Colonic mucosa (tissue), 4 donors: Measurements from ENCODE around the gene RPTOR. TPM values are rescaled to one million over a fixed set of nuclear protein-coding genes. Genes with fewer than 3 reads are reported as not detected.

ENCODE experiments used
- DNase-seq: peaks from one replicate; pipeline ENCODE4 v3.0.0-alpha.2; 2020
- H3K27ac ChIP-seq: fragments of 200-600 bp; one replicate; pipeline ENCODE4 v1.8.0; 2021
- H3K27me3 ChIP-seq: fragments of 200-600 bp; one replicate; pipeline ENCODE4 v1.8.0; 2021
- H3K36me3 ChIP-seq: fragments of 200-600 bp; one replicate; pipeline ENCODE4 v1.8.0; 2021
- H3K4me1 ChIP-seq: fragments of 200-600 bp; one replicate; pipeline ENCODE4 v1.8.0; 2021; ENCODE audit warnings: mild to moderate bottlenecking
- H3K4me3 ChIP-seq: fragments of 200-600 bp; one replicate; pipeline ENCODE4 v1.8.0; 2021
- H3K9ac ChIP-seq, 2 donors: one replicate each; pipeline ENCODE4 v1.7.0; 2013; ENCODE audit warnings: control low read depth in 2 of 2, low read depth in 2 of 2, low read length in 2 of 2
- H3K9me3 ChIP-seq: fragments of 200-600 bp; one replicate; pipeline ENCODE4 v1.8.0; 2021
- intact Hi-C: fragments of 100-400 bp; cut with DNase I; formaldehyde crosslinking; loops from one replicate; pipeline ENCODE4 v1.14.1; 2022
- total RNA-seq, 2 donors: library from RNA; stranded (reverse); fragmentation: NEBNext Ultra II Directional in 1 of 2; extraction: Animal tissue kit (Norgen Biotek cat#: 25700) in 1 of 2; gene quantifications; one replicate each; pipeline ENCODE4 v1.2.1, GENCODE V29; 2021
- TF ChIP-seq, protein P1 (sequence below): fragments of 200-600 bp; IDR thresholded peaks from one replicate; pipeline ENCODE4 v1.8.0; 2022; ENCODE audit warnings: antibody characterized with exemption, mild to moderate bottlenecking
- donor health status: healthy.
- donor health status: DM: no; HTN: no; CAD: no.
- donor health status: DM: no; HTN: no; CAD: no.

RPTOR gene
- total RNA-seq, 2 donors from 2014 or later, result 21.2 to 39.6 TPM

DNA sequence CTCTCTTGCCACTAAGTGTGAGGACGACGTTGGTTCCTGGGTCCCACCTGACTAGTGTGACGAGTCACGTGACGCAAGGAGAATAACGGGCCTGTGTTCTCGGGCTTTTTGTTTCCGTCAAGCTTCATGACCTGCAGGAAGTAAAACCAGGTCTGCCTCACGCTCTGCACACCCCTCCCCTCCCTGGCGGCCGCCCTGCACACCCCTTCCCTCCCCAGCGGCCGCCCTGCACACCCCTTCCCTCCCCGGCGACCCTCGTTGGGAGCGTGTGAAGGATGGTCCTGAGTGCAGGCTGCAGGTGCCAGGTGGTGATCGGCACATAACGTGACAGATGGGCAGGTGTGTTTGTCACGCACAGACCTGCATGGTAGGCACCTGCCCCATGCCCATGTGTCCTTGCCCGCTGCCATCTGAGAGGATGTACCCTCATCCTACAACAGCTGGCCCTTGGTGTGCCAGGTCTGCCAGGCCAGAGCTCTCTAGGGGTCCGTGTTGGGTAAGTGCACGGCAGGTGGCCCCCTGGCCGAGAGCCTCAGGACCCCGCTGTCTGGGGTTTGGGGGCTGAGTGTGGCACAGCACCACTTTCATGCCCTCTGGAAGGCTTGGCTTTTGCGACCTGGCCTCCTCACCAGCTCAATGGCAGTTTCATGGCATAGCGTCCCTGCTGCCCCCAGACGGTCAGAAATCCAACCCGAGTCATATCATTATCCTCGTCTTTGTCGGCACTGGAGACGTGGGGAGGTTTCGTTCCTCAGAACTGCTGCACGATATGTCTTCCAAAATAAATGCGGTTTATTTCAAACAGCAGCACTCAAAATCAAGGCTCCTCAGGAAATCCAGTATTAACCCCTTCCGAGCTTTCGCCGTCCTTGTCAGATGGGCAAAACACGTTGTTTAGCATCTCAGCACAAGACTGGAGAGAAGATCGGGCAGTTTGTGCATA, 255.2 kb downstream of the RPTOR start:
- TF ChIP-seq, protein P1, sequence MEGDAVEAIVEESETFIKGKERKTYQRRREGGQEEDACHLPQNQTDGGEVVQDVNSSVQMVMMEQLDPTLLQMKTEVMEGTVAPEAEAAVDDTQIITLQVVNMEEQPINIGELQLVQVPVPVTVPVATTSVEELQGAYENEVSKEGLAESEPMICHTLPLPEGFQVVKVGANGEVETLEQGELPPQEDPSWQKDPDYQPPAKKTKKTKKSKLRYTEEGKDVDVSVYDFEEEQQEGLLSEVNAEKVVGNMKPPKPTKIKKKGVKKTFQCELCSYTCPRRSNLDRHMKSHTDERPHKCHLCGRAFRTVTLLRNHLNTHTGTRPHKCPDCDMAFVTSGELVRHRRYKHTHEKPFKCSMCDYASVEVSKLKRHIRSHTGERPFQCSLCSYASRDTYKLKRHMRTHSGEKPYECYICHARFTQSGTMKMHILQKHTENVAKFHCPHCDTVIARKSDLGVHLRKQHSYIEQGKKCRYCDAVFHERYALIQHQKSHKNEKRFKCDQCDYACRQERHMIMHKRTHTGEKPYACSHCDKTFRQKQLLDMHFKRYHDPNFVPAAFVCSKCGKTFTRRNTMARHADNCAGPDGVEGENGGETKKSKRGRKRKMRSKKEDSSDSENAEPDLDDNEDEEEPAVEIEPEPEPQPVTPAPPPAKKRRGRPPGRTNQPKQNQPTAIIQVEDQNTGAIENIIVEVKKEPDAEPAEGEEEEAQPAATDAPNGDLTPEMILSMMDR, result no peak
- no peak overlapping the region for H3K4me3 ChIP-seq
- H3K36me3 ChIP-seq, result no peaks in the 10 kb centered on the region
- no peak overlapping the region for H3K9ac ChIP-seq
- no peaks in the 10 kb centered on the region for H3K27me3 ChIP-seq
- H3K4me1 ChIP-seq, result no peaks in the 10 kb centered on the region
- no peak for DNase-seq
- intact Hi-C loops, result no loop called here
- no peak overlapping the region for H3K27ac ChIP-seq
- no peaks in the 10 kb centered on the region for H3K9me3 ChIP-seq

DNA sequence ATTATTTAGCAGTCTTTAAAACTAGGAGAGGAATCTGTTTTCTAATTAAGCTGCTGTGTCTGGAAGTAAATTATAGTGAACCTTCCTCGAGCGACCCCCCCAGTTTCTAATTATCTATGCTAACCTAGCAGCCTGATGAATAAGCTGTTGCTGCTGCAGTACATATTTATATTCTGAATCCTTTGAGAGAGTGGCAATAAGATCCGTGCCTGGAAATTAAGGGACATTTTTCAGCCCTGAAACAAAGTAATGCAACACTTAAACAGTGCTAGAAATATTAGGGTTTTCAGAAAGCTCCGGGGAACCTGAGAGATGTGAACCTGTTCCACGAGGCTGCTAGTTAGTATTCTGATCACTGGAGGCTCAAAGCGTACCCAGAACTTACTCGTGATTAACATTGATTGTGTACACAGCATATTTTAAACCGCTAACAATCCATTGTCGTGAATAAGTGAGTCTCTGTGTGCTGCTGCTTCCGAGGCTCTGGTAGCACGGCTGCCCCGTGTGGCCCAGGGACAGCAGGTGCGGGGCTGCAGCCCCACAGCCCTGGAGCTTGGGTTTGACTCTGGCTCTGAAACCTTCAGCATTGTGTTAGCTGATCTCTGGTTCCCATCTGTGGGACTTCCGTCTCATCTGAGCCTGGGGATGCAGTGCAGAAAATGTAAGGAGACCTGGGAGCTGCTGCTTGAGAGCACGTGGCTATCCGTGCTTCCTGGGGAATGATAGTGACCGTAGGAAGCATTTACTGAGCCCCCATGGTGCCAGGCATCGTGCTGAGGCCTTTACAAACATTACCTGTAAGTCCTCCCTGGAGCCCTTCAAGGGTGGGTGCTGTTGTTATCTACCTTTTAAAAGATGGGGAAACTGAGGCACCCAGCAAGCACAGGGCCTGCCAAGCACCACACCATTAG, 256.1 kb downstream of the RPTOR start:
- no peak overlapping the region for H3K9ac ChIP-seq
- no peaks in the 10 kb centered on the region for H3K36me3 ChIP-seq
- H3K4me3 ChIP-seq, result no peak overlapping the region
- intact Hi-C loops, result no loop called here
- H3K27me3 ChIP-seq, result no peaks in the 10 kb centered on the region
- TF ChIP-seq, protein P1, result no peak
- no peak overlapping the region for H3K27ac ChIP-seq
- H3K9me3 ChIP-seq, result no peaks in the 10 kb centered on the region
- no peaks in the 10 kb centered on the region for H3K4me1 ChIP-seq
- DNase-seq, result no peak

DNA sequence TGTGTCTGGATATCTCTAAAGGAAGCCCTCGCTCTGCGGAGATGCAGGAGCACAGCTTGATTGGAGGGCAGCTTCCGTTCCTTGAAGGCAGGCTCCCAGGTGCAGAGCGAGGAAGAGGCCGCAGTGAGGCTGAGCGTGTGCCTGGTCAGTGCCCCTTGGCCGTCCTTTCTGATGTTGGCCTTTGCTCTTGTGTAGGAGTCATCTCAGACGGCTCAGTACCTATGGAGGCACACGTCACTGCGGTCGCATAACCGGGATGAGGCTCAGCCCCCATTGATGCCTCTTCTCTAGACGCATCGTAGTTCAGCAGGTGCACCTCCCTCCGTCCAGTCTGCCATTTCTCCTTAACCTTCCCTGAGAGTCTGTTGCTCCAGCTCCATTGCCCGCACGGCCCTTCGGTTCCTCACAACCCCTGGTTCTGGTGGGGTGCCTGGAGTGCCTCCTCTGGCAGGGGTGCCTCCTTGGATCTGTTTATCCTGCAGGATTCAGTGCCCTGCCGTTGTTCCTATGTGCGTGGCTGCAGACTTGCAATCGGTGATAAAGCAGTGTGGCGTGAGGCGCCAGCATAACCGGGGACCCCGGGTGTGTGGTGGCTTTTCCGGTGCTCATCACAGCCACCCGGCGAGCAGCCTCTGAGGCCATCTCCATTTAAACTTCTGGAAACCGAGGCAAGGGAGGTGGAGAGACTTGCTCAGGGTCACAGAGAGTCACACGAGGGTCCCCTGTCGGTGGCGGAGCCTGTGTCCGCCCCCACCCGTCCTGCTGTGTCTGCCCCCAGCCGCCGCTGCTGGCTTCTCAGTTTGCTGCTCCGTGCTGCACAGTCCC, 258.2 kb downstream of the RPTOR start:
- Histone ChIP-seq H3K9me3 (no peaks in the 10 kb centered on the region), H3K27ac (no peak overlapping the region), H3K9ac (no peak overlapping the region), H3K4me3 (no peak overlapping the region), H3K36me3 (no peaks in the 10 kb centered on the region), H3K4me1 (no peaks in the 10 kb centered on the region), H3K27me3 (no peaks in the 10 kb centered on the region)
- no peak for DNase-seq
- TF ChIP-seq, protein P1, result no peak
- intact Hi-C loops, result no loop called here

DNA sequence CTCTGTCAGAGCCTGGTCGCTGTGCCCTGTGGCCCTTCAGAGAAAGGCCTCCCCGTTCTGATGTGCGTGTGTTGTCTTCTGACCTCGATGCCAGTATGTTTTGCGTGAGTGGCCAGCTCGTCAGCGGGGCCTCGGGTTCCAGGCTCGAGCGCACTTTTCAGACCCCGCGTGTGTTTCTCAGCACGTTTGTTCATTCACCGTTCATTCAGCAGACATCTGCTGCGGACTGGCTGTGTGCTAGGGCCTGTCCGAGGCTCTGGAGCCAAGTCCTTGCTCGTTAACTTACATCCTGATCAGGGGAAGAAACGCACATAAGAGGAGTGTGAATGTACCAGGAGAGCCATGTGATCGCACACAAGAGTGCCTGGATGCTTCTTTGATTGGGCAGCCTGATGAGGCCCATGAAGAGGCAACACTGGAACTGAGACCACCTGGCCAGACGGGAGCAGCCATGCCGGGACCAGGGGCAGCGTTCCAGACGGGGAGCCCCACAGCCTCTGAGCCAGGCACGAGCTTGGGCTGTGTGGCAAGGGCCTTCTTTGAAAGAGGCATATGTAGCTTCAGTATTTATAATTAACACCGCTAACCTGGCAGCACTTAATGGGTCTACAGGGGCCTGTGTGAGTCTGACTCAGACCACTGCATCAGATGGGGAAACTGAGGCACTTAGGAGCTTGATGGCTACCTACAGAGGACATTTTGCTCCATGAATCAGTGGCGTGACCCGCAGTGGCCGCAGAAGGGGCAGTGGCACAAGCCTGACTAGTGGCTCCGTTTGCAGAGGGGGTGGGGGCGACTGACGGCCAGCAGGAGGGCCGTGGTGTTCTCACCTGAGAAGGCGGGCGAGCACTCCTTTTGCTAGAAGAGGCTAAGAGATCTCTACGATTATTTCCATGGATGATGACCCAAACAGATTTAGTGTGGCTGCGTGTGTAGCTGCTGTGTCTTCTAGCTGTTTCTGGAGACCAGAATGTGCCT, 259.1 kb downstream of the RPTOR start:
- Histone ChIP-seq H3K27me3 (no peaks in the 10 kb centered on the region), H3K9ac (no peak overlapping the region), H3K9me3 (no peaks in the 10 kb centered on the region), H3K4me1 (no peaks in the 10 kb centered on the region), H3K27ac (no peak overlapping the region), H3K4me3 (no peak overlapping the region), H3K36me3 (no peaks in the 10 kb centered on the region)
- DNase-seq, result no peak
- intact Hi-C loops, result no loop called here
- TF ChIP-seq, protein P1, result no peak
